A673 (cell line): ENCODE data around the gene EHF. TPM values are rescaled to one million over a fixed set of nuclear protein-coding genes. Genes with fewer than 3 reads are reported as not detected.

Experiments
- BruUV-seq: library from RNA; stranded (reverse); fragments of 400-500 nt; replicated peaks from 2 replicates; lab custom pipeline; 2021; lab: Mats Ljungman, UMichigan
- CTCF ChIA-PET: fragments of 300-600 bp; sonication (Branson Sonifier 250); formaldehyde crosslinking; loops from one replicate; lab custom pipeline; 2022; ENCODE audit warnings: antibody characterized with exemption; lab: Charles Lee
- POLR2A ChIA-PET: fragments of 300-600 bp; sonication (Branson Sonifier 250); formaldehyde crosslinking; loops from one replicate; lab custom pipeline; 2022; ENCODE audit warnings: antibody characterized with exemption; ENCODE audit not compliant: low non-redundant PET; lab: Charles Lee
- DNase-seq: peaks from one replicate; pipeline ENCODE4 v3.0.0-alpha.2; 2015; ENCODE audit warnings: low spot score
- H3K27ac ChIP-seq: fragments of 200-600 bp; sonication (generic); 2 replicates; pipeline ENCODE4 v1.5.1; 2016; ENCODE audit warnings: mixed run types, low read depth, mild to moderate bottlenecking, mixed read lengths, antibody characterized with exemption, low read length; ENCODE audit not compliant: poor library complexity, severe bottlenecking
- H3K27me3 ChIP-seq: fragments of 200-600 bp; sonication (generic); replicated peaks from 2 replicates; pipeline ENCODE4 v1.6.1; 2017; ENCODE audit warnings: mixed run types, low read depth, mild to moderate bottlenecking, mixed read lengths, antibody characterized with exemption, low read length; ENCODE audit not compliant: insufficient read depth, poor library complexity
- H3K36me3 ChIP-seq: fragments of 200-600 bp; sonication (generic); 2 replicates; pipeline ENCODE4 v1.6.1; 2016; ENCODE audit warnings: mixed run types, mild to moderate bottlenecking, mixed read lengths, antibody characterized with exemption, low read length; ENCODE audit not compliant: insufficient read depth, poor library complexity, severe bottlenecking
- H3K4me1 ChIP-seq: fragments of 200-600 bp; sonication (generic); 2 replicates; pipeline ENCODE4 v1.6.1; 2017; ENCODE audit warnings: mixed run types, mild to moderate bottlenecking, mixed read lengths, antibody characterized with exemption, low read length; ENCODE audit not compliant: insufficient read depth, poor library complexity, severe bottlenecking
- H3K4me3 ChIP-seq: fragments of 200-600 bp; sonication (generic); 2 replicates; pipeline ENCODE4 v1.5.1; 2016; ENCODE audit warnings: low read depth, mixed run types, mild to moderate bottlenecking, mixed read lengths, low read length; ENCODE audit not compliant: poor library complexity, severe bottlenecking
- H3K9me3 ChIP-seq: fragments of 200-600 bp; sonication (generic); 2 replicates; pipeline ENCODE4 v1.6.1; 2016; ENCODE audit warnings: mixed run types, low read depth, mild to moderate bottlenecking, mixed read lengths, antibody characterized with exemption, low read length; ENCODE audit not compliant: poor library complexity, severe bottlenecking
- CTCF ChIP-seq: fragments of 300-800, 200-600 bp; sonication (generic); conservative IDR thresholded peaks from 2 replicates; pipeline ENCODE4 v1.5.1; 2017; ENCODE audit warnings: low read depth, mild to moderate bottlenecking, antibody characterized with exemption, low read length, moderate library complexity, mixed read lengths
- EZH2 ChIP-seq: fragments of 200-600 bp; sonication (generic); IDR thresholded peaks from 2 replicates; pipeline ENCODE4 v1.6.1; 2017; ENCODE audit warnings: borderline replicate concordance, low read depth, mild to moderate bottlenecking, mixed read lengths, antibody characterized with exemption, low read length; ENCODE audit not compliant: poor library complexity, severe bottlenecking
- intact Hi-C: fragments of 100-400 bp; cut with micrococcal nuclease; formaldehyde crosslinking; loops from one replicate; pipeline ENCODE4 v1.10.0; 2022; ENCODE audit not compliant: unreplicated experiment
- total RNA-seq: library from RNA; stranded (reverse); gene quantifications from 2 replicates; pipeline ENCODE4 v1.2.3, GENCODE V29; 2021

EHF gene
- total RNA-seq, 1 experiment from 2014 or later, result not detected

- Histone ChIP-seq H3K27ac (no peak overlapping the region), H3K36me3 (no peaks in the 10 kb centered on the region), H3K4me3 (no peak overlapping the region), H3K9me3 (no peaks in the 10 kb centered on the region), H3K4me1 (peaks cover 4% of the 10 kb centered on the region), H3K27me3 (no peaks in the 10 kb centered on the region)
- intact Hi-C loops, result no loop called here
- DNase-seq, result no peak
- no TSS peak for BruUV-seq
- CTCF ChIA-PET, result no interaction called here
- TF ChIP-seq CTCF (no peak), EZH2 (no peak)
- POLR2A ChIA-PET, result interaction anchor here (0.5 kb wide), 1 partner anchor 138 kb away, joined by 4 read pairs; no protein-coding TSS in a partner anchor
Observed at GRCh38 chr11:34605481-34606325, 15.2 kb upstream of the EHF start.

GRCh38 chr11:34606326-34607120 lies 14.4 kb upstream of the EHF start:
- Histone ChIP-seq H3K36me3 (no peaks in the 10 kb centered on the region), H3K27me3 (no peaks in the 10 kb centered on the region), H3K9me3 (no peaks in the 10 kb centered on the region), H3K4me3 (no peak overlapping the region), H3K27ac (no peak overlapping the region), H3K4me1 (no peaks in the 10 kb centered on the region)
- no peak for DNase-seq
- BruUV-seq, result no TSS peak
- ChIA-PET POLR2A (interaction anchor here (0.5 to 0.7 kb wide), 2 partner anchors 138 to 317 kb away, joined by 4 to 5 read pairs; no protein-coding TSS in a partner anchor), CTCF (no interaction called here)
- TF ChIP-seq CTCF (no peak), EZH2 (no peak)
- intact Hi-C loops, result no loop called here

- Histone ChIP-seq H3K4me1 (no peaks in the 10 kb centered on the region), H3K4me3 (no peak overlapping the region), H3K36me3 (no peaks in the 10 kb centered on the region), H3K27ac (no peak overlapping the region), H3K27me3 (no peaks in the 10 kb centered on the region), H3K9me3 (no peaks in the 10 kb centered on the region)
- ChIA-PET POLR2A (no interaction called here), CTCF (interaction anchor here (0.5 kb wide), 1 partner anchor 23 kb away, joined by 3 read pairs; no protein-coding TSS in a partner anchor)
- no peak for DNase-seq
- TF ChIP-seq EZH2, result no peak
- TF ChIP-seq CTCF, result no peak
- intact Hi-C loops, result no loop called here
- no TSS peak for BruUV-seq
Observed at GRCh38 chr11:34609187-34609751, 11.6 kb upstream of the EHF start.
